ENCODE measurements around the gene STARD9.

The STARD9 gene

GRCh38 chr15:42687740-42688139 lies 112.3 kb downstream of the STARD9 start:
- Histone ChIP-seq H3K9ac (ENCODE audit: low read depth, low read length) (no peak overlapping the region), H3K36me3 (ENCODE audit: insufficient read depth, low read length) (peaks cover 11% of the 10 kb centered on the region), H3K4me1 (ENCODE audit: control insufficient read depth, insufficient read depth, low read length) (no peaks in the 10 kb centered on the region), H3K27me3 (ENCODE audit: control insufficient read depth, insufficient read depth, low read length) (no peaks in the 10 kb centered on the region), H3K9me3 (replicated peaks; ENCODE audit: low read length) (no peaks in the 10 kb centered on the region), H3K4me2 (ENCODE audit: low read length) (no peak overlapping the region), H3K4me3 (ENCODE audit: low read length) (no peak overlapping the region)

- H3K4me1 ChIP-seq (ENCODE audit: control insufficient read depth, insufficient read depth, low read length): no peaks in the 10 kb centered on the region
- H3K9ac ChIP-seq (ENCODE audit: low read depth, low read length): no peak overlapping the region
- no peaks in the 10 kb centered on the region for H3K27me3 ChIP-seq (ENCODE audit: control insufficient read depth, insufficient read depth, low read length)
- H3K4me2 ChIP-seq (ENCODE audit: low read length): no peak overlapping the region
- no peaks in the 10 kb centered on the region for H3K9me3 ChIP-seq (replicated peaks; ENCODE audit: low read length)
- H3K36me3 ChIP-seq (ENCODE audit: insufficient read depth, low read length): peaks cover 11% of the 10 kb centered on the region
- H3K4me3 ChIP-seq (ENCODE audit: low read length): no peak overlapping the region
These were observed 112.9 kb downstream of the STARD9 start for GRCh38 chr15:42688301-42688700.

- Histone ChIP-seq H3K9me3 (replicated peaks; ENCODE audit: low read length) (no peaks in the 10 kb centered on the region), H3K36me3 (ENCODE audit: insufficient read depth, low read length) (no peaks in the 10 kb centered on the region), H3K4me3 (ENCODE audit: low read length) (no peak overlapping the region), H3K4me1 (ENCODE audit: control insufficient read depth, insufficient read depth, low read length) (no peaks in the 10 kb centered on the region), H3K4me2 (ENCODE audit: low read length) (no peak overlapping the region), H3K27me3 (ENCODE audit: control insufficient read depth, insufficient read depth, low read length) (no peaks in the 10 kb centered on the region), H3K9ac (ENCODE audit: low read depth, low read length) (no peak overlapping the region)
These were observed 115.9 kb downstream of the STARD9 start for GRCh38 chr15:42691308-42691707.

GRCh38 chr15:42691770-42692169 lies 116.4 kb downstream of the STARD9 start:
- Histone ChIP-seq H3K9ac (ENCODE audit: low read depth, low read length) (no peak overlapping the region), H3K9me3 (replicated peaks; ENCODE audit: low read length) (no peaks in the 10 kb centered on the region), H3K4me3 (ENCODE audit: low read length) (no peak overlapping the region), H3K36me3 (ENCODE audit: insufficient read depth, low read length) (no peaks in the 10 kb centered on the region), H3K4me1 (ENCODE audit: control insufficient read depth, insufficient read depth, low read length) (no peaks in the 10 kb centered on the region), H3K27me3 (ENCODE audit: control insufficient read depth, insufficient read depth, low read length) (no peaks in the 10 kb centered on the region), H3K4me2 (ENCODE audit: low read length) (no peak overlapping the region)

GRCh38 chr15:42692536-42692935 lies 117.1 kb downstream of the STARD9 start:
- H3K27me3 ChIP-seq (ENCODE audit: control insufficient read depth, insufficient read depth, low read length): no peaks in the 10 kb centered on the region
- no peaks in the 10 kb centered on the region for H3K9me3 ChIP-seq (replicated peaks; ENCODE audit: low read length)
- no peaks in the 10 kb centered on the region for H3K4me1 ChIP-seq (ENCODE audit: control insufficient read depth, insufficient read depth, low read length)
- no peak overlapping the region for H3K4me3 ChIP-seq (ENCODE audit: low read length)
- no peak overlapping the region for H3K4me2 ChIP-seq (ENCODE audit: low read length)
- H3K36me3 ChIP-seq (ENCODE audit: insufficient read depth, low read length): no peaks in the 10 kb centered on the region
- no peak overlapping the region for H3K9ac ChIP-seq (ENCODE audit: low read depth, low read length)

- Histone ChIP-seq H3K4me2 (ENCODE audit: low read length) (no peak overlapping the region), H3K9me3 (replicated peaks; ENCODE audit: low read length) (no peaks in the 10 kb centered on the region), H3K4me3 (ENCODE audit: low read length) (no peak overlapping the region), H3K27me3 (ENCODE audit: control insufficient read depth, insufficient read depth, low read length) (no peaks in the 10 kb centered on the region), H3K9ac (ENCODE audit: low read depth, low read length) (no peak overlapping the region), H3K4me1 (ENCODE audit: control insufficient read depth, insufficient read depth, low read length) (no peaks in the 10 kb centered on the region), H3K36me3 (ENCODE audit: insufficient read depth, low read length) (no peaks in the 10 kb centered on the region)
These were observed 117.6 kb downstream of the STARD9 start for GRCh38 chr15:42692997-42693396.

GRCh38 chr15:42693496-42693895 lies 118.1 kb downstream of the STARD9 start:
- Histone ChIP-seq H3K4me1 (ENCODE audit: control insufficient read depth, insufficient read depth, low read length) (no peaks in the 10 kb centered on the region), H3K9me3 (replicated peaks; ENCODE audit: low read length) (no peaks in the 10 kb centered on the region), H3K36me3 (ENCODE audit: insufficient read depth, low read length) (no peaks in the 10 kb centered on the region), H3K27me3 (ENCODE audit: control insufficient read depth, insufficient read depth, low read length) (no peaks in the 10 kb centered on the region), H3K9ac (ENCODE audit: low read depth, low read length) (no peak overlapping the region), H3K4me2 (ENCODE audit: low read length) (no peak overlapping the region), H3K4me3 (ENCODE audit: low read length) (no peak overlapping the region)

- Histone ChIP-seq H3K4me1 (ENCODE audit: control insufficient read depth, insufficient read depth, low read length) (no peaks in the 10 kb centered on the region), H3K27me3 (ENCODE audit: control insufficient read depth, insufficient read depth, low read length) (no peaks in the 10 kb centered on the region), H3K36me3 (ENCODE audit: insufficient read depth, low read length) (no peaks in the 10 kb centered on the region), H3K4me2 (ENCODE audit: low read length) (no peak overlapping the region), H3K9ac (ENCODE audit: low read depth, low read length) (no peak overlapping the region), H3K9me3 (replicated peaks; ENCODE audit: low read length) (no peaks in the 10 kb centered on the region), H3K4me3 (ENCODE audit: low read length) (no peak overlapping the region)
These were observed 118.5 kb downstream of the STARD9 start for GRCh38 chr15:42693942-42694341.

GRCh38 chr15:42694398-42694797 lies 119.0 kb downstream of the STARD9 start:
- no peaks in the 10 kb centered on the region for H3K36me3 ChIP-seq (ENCODE audit: insufficient read depth, low read length)
- H3K27me3 ChIP-seq (ENCODE audit: control insufficient read depth, insufficient read depth, low read length): no peaks in the 10 kb centered on the region
- no peak overlapping the region for H3K4me3 ChIP-seq (ENCODE audit: low read length)
- no peak overlapping the region for H3K4me2 ChIP-seq (ENCODE audit: low read length)
- H3K9me3 ChIP-seq (replicated peaks; ENCODE audit: low read length): no peaks in the 10 kb centered on the region
- no peak overlapping the region for H3K9ac ChIP-seq (ENCODE audit: low read depth, low read length)
- H3K4me1 ChIP-seq (ENCODE audit: control insufficient read depth, insufficient read depth, low read length): no peaks in the 10 kb centered on the region

GRCh38 chr15:42695527-42696071 lies 120.2 kb downstream of the STARD9 start:
- Histone ChIP-seq H3K27me3 (ENCODE audit: control insufficient read depth, insufficient read depth, low read length) (no peaks in the 10 kb centered on the region), H3K4me3 (ENCODE audit: low read length) (no peak overlapping the region), H3K36me3 (ENCODE audit: insufficient read depth, low read length) (no peaks in the 10 kb centered on the region), H3K9me3 (replicated peaks; ENCODE audit: low read length) (no peaks in the 10 kb centered on the region), H3K9ac (ENCODE audit: low read depth, low read length) (no peak overlapping the region), H3K4me1 (ENCODE audit: control insufficient read depth, insufficient read depth, low read length) (no peaks in the 10 kb centered on the region), H3K4me2 (ENCODE audit: low read length) (no peak overlapping the region)

- Histone ChIP-seq H3K4me1 (ENCODE audit: control insufficient read depth, insufficient read depth, low read length) (no peaks in the 10 kb centered on the region), H3K36me3 (ENCODE audit: insufficient read depth, low read length) (no peaks in the 10 kb centered on the region), H3K9ac (ENCODE audit: low read depth, low read length) (no peak overlapping the region), H3K4me2 (ENCODE audit: low read length) (no peak overlapping the region), H3K9me3 (replicated peaks; ENCODE audit: low read length) (no peaks in the 10 kb centered on the region), H3K4me3 (ENCODE audit: low read length) (no peak overlapping the region), H3K27me3 (ENCODE audit: control insufficient read depth, insufficient read depth, low read length) (no peaks in the 10 kb centered on the region)
These were observed 121.2 kb downstream of the STARD9 start for GRCh38 chr15:42696626-42697025.

- H3K4me2 ChIP-seq (ENCODE audit: low read length): no peak overlapping the region
- peaks cover 4% of the 10 kb centered on the region for H3K4me1 ChIP-seq (ENCODE audit: control insufficient read depth, insufficient read depth, low read length)
- H3K36me3 ChIP-seq (ENCODE audit: insufficient read depth, low read length): no peaks in the 10 kb centered on the region
- no peak overlapping the region for H3K4me3 ChIP-seq (ENCODE audit: low read length)
- H3K27me3 ChIP-seq (ENCODE audit: control insufficient read depth, insufficient read depth, low read length): no peaks in the 10 kb centered on the region
- H3K9ac ChIP-seq (ENCODE audit: low read depth, low read length): no peak overlapping the region
- no peaks in the 10 kb centered on the region for H3K9me3 ChIP-seq (replicated peaks; ENCODE audit: low read length)
These were observed 129.1 kb downstream of the STARD9 start for GRCh38 chr15:42704492-42704926.

Measured in skeletal muscle satellite cell (primary cell).